Activated naive CD8-positive, alpha-beta T cell treated with anti-CD3 and anti-CD28 coated beads, Interleukin-2, amount 50 U/mL, for 24 hours (primary cell): Measurements from ENCODE around the gene CDH23.
A peak's percentile ranks its signal among the peaks of the same experiment; 100 is the strongest.

ENCODE experiments used
- ATAC-seq: fragments of 150-1000 bp; cut with Tn5 transposase; one replicate; pipeline ENCODE4 v1.10.0; 2021
- DNase-seq: peaks from one replicate; pipeline ENCODE4 v3.0.0; 2021
- H3K27ac Mint-ChIP-seq: one replicate; pipeline ENCODE4 v1.8.0; 2021; ENCODE audit warnings: mild to moderate bottlenecking, mixed read lengths
- H3K27me3 Mint-ChIP-seq: one replicate; pipeline ENCODE4 v1.8.0; 2021; ENCODE audit warnings: mixed read lengths
- H3K36me3 Mint-ChIP-seq: one replicate; pipeline ENCODE4 v1.8.0; 2021; ENCODE audit warnings: low read depth, mixed read lengths
- H3K4me1 Mint-ChIP-seq: one replicate; pipeline ENCODE4 v1.8.0; 2021; ENCODE audit warnings: mixed read lengths
- H3K4me3 Mint-ChIP-seq: one replicate; pipeline ENCODE4 v1.8.0; 2021; ENCODE audit warnings: mild to moderate bottlenecking, moderate library complexity, mixed read lengths
- H3K9me3 Mint-ChIP-seq: one replicate; pipeline ENCODE4 v1.8.0; 2021; ENCODE audit warnings: mixed read lengths

CDH23 gene

DNA sequence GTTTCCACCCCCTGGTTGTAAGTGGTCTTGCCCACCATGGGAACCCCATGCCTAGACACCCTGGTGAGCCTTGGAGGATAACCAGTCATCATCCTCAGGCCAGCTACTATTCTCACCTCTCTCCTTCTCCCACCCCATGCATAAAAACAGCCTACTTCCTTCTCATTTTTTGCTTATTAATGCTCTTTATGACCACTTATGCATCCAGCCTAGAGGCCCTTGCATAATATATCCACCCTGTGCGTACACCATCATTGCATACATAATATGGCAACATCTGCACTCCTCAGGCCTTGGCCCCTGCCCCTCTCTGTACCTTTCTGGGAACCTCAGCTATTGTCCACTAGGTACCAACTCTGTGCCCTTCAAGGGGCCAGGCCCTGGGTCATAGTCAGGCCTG is 91.0 kb downstream of the CDH23 start:
- ATAC-seq (no peak), DNase-seq (no peak)
- no peak overlapping the region for H3K4me3 Mint-ChIP-seq

DNA sequence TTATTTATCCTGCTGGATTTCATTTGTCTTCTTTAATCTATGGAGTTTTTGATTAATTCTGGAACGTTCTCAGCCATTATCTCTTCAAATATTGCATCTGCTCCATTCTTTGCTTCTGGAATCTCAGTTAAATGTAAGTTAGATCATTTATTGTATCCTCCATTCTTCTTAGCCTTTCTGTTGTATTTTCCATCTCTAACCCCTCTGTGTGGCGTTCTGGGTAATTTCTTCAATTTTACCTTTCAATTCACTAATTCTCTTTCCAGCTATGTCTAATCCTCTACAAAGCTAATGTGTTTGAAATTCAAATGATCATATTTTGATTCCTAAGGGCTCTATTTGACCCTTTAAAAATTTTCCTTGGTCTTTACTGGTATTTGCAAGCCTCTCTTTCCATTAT is 92.4 kb downstream of the CDH23 start:
- H3K4me3 Mint-ChIP-seq: no peak overlapping the region

More for the DNA sequence above, 91.0 kb downstream of the CDH23 start:
- no peak overlapping the region for H3K27ac Mint-ChIP-seq
- peaks cover 13% of the 10 kb centered on the region for H3K9me3 Mint-ChIP-seq
- no peaks in the 10 kb centered on the region for H3K27me3 Mint-ChIP-seq
- H3K36me3 Mint-ChIP-seq: peaks cover 4% of the 10 kb centered on the region
- H3K4me1 Mint-ChIP-seq: peaks cover 3% of the 10 kb centered on the region

DNA sequence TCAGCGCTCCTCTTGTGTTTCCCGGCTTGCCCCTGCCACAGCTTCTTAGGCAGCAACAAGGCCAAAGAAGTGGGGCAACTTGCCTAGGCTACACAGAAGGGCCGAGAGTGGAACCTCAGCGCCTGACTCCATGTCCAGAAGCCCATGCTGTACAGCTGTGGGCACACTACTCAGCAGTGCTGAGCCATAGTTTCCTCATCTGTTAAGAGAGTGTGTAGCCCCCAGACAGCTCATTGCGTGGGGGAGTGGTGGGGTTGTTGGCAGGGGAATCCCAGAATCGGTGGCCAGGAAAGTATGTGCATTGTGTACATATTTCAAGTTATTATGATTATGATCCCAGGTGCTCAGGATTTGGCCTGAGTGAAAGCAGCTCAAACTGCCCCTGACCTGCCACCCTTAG is 96.2 kb downstream of the CDH23 start:
- Mint-ChIP-seq H3K9me3 (peaks cover 13% of the 10 kb centered on the region), H3K4me1 (peaks cover 29% of the 10 kb centered on the region), H3K27me3 (peaks cover 2% of the 10 kb centered on the region), H3K4me3 (peak overlapping the region; percentile 20), H3K27ac (peak overlapping the region; percentile 3), H3K36me3 (peaks cover 4% of the 10 kb centered on the region)
- DNase-seq: peak; percentile 32
- peak; percentile 88 for ATAC-seq

More for the DNA sequence above, 92.4 kb downstream of the CDH23 start:
- Mint-ChIP-seq H3K36me3 (peaks cover 4% of the 10 kb centered on the region), H3K4me1 (peaks cover 17% of the 10 kb centered on the region), H3K9me3 (peaks cover 13% of the 10 kb centered on the region), H3K27ac (no peak overlapping the region), H3K27me3 (no peaks in the 10 kb centered on the region)
- no peak for ATAC-seq
- DNase-seq: no peak

DNA sequence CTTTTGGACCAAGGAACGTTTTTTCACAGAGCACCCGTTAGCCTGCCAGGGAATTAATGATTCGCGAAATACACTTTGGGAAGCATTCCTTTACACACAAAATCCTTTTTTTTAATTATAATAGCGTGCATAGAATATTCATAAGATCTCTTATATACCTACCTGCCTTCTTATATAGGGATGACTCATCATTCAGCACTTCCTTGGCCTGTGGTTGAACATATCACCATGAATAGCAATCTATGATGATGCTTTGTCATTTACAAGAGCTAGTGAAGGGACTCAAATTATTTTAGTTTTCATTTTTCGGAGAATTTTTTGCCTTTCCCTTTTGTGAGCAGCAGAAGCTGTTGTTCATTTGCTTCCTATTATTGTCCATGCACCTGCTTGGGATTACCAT is 97.0 kb downstream of the CDH23 start:
- peaks cover 29% of the 10 kb centered on the region for H3K4me1 Mint-ChIP-seq
- H3K27ac Mint-ChIP-seq: peak overlapping the region; percentile 3
- DNase-seq (no peak), ATAC-seq (peak; percentile 76)
- no peak overlapping the region for H3K4me3 Mint-ChIP-seq
- H3K9me3 Mint-ChIP-seq: peaks cover 12% of the 10 kb centered on the region
- peaks cover 4% of the 10 kb centered on the region for H3K36me3 Mint-ChIP-seq
- H3K27me3 Mint-ChIP-seq: peaks cover 3% of the 10 kb centered on the region

DNA sequence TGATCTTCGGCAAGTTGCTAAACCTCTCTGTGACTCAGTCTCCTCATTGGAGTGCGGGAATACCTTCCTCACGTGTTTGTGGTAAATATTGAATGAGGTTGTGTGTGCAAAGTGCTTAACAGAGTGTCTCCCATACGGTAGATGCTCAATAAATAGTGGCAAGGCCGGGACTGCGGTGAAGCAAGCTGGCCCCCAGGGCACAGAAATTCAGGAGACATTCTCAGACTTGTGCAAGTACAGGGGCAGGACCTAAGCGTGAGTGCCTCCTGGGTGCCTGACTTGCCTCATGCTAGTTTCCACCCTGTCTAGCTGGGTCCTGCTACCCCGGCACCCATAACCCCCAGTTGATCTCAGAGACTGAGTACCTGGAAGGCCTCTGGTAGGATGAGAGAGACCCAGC is 97.8 kb downstream of the CDH23 start:
- no peak for ATAC-seq
- Mint-ChIP-seq H3K4me3 (no peak overlapping the region), H3K36me3 (no peaks in the 10 kb centered on the region), H3K27ac (peak overlapping the region; percentile 3), H3K4me1 (peaks cover 29% of the 10 kb centered on the region), H3K27me3 (peaks cover 3% of the 10 kb centered on the region), H3K9me3 (peaks cover 5% of the 10 kb centered on the region)
- DNase-seq: no peak

DNA sequence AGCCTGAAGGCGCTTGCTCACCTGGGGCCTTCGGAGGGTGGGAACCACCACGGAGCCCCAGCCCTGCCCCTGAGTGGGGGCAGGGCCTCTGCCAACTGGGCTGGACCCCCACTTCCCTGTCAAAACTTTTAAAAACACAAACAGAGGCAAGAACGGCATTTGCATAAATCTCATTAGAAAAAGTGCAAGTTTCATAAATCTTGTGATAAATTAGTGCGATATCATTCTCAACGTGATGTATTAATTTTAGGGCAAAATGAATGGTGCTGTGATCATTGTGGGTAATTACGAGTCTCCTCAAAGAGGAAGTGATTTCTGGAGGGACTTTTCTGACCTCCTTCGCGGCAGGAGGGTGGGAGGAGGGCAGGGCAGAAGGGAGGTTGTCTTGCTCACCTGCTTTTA is 98.3 kb downstream of the CDH23 start:
- ATAC-seq: no peak
- DNase-seq: peak; percentile 20
- Mint-ChIP-seq H3K27me3 (peaks cover 3% of the 10 kb centered on the region), H3K9me3 (no peaks in the 10 kb centered on the region), H3K27ac (no peak overlapping the region), H3K4me1 (peaks cover 29% of the 10 kb centered on the region), H3K4me3 (no peak overlapping the region), H3K36me3 (no peaks in the 10 kb centered on the region)

DNA sequence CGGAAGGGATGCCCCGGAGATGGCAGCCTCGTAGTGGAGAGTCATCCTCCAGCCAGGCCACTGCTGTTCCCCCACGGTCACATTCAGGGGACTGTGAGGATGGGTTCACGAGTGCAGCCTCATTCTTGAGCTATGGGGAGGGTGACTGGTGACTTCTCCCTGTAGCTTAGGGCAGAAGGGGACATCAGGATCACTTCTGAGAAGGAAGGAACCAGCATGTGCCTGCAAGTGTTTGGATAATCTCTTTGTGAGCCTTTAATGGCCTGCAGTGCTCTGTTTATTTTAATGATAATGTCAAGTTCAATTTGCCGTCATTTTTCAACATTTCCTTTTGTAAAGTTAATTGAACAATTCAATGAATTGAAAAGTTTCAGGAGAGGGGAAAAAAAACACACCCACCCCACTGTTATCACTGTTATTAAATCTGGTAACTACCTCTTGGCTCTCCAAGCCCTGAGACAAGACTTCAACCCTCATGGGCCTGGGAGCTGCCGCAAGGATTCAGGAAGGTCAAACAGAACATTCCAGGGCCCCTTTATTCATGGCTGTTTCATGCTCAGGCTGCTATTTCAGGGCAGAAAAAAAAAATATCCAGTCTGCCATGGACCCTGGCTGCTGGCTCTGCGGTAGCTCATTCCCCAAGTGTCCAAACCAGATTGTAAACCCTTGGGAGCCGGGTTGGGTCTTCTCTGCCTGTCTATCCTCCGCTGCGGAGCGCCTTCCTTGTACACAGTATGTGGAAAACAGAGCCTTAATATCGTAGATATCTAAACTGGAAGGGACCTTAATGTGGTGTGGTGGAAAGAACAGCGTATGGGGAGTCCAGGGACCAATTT is 100.4 kb downstream of the CDH23 start:
- no peaks in the 10 kb centered on the region for H3K36me3 Mint-ChIP-seq
- peaks cover 29% of the 10 kb centered on the region for H3K4me1 Mint-ChIP-seq
- H3K27ac Mint-ChIP-seq: no peak overlapping the region
- no peak for ATAC-seq
- H3K27me3 Mint-ChIP-seq: peaks cover 3% of the 10 kb centered on the region
- H3K9me3 Mint-ChIP-seq: no peaks in the 10 kb centered on the region
- no peak for DNase-seq
- H3K4me3 Mint-ChIP-seq: no peak overlapping the region

DNA sequence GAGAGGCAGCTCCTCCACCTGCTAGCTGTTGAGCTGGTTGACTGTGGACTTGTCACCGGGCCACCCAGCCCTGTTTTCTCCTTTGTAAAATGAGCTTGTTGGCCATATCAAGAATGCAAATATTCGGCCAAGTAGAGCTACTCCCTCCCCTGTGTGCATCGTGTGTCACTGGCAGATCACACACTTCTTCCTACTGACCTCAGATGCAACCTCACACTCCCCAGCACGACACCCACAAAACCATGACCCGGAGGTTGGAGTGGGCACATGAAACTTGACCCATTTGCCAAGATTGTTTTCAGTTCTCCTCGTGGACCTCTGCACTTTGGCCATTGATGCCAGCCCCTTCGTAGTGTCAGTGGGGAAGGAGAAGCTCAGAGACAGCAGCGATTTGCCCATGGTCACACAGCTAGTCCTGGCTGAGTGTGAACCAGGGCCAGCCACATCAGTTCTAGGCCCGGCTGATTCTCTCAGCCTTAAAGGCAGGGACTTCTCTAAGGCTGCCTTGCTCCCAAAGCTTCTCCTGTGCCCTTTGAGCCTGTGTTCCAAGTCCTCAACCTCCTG is 101.1 kb downstream of the CDH23 start:
- ATAC-seq (no peak), DNase-seq (no peak)
- H3K36me3 Mint-ChIP-seq: no peaks in the 10 kb centered on the region
- H3K4me1 Mint-ChIP-seq: peaks cover 25% of the 10 kb centered on the region
- no peak overlapping the region for H3K27ac Mint-ChIP-seq
- H3K27me3 Mint-ChIP-seq: peaks cover 3% of the 10 kb centered on the region
- H3K9me3 Mint-ChIP-seq: no peaks in the 10 kb centered on the region
- no peak overlapping the region for H3K4me3 Mint-ChIP-seq

DNA sequence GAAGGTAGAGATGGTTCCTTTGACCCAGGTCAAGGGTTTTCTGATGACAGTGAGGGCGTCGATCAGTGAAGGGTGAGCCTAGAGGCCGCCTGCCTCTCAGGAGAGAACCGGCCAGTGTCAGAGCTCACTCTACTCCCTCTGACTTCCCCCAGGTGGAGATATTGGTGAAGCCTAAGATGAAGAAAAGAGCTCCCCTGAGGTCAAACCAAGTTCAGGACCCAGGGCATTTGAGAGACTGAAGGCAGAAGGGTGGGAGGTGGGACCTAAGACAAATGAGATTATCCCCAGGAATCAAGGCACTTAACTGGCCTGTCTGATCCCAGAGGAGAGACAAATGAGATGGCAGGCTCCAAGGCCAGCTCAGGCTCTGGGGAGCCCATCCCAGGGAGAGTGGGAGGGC is 104.7 kb downstream of the CDH23 start:
- Mint-ChIP-seq H3K27me3 (peaks cover 3% of the 10 kb centered on the region), H3K4me3 (no peak overlapping the region), H3K4me1 (no peaks in the 10 kb centered on the region), H3K9me3 (no peaks in the 10 kb centered on the region), H3K36me3 (no peaks in the 10 kb centered on the region), H3K27ac (no peak overlapping the region)
- no peak for ATAC-seq
- DNase-seq: no peak

DNA sequence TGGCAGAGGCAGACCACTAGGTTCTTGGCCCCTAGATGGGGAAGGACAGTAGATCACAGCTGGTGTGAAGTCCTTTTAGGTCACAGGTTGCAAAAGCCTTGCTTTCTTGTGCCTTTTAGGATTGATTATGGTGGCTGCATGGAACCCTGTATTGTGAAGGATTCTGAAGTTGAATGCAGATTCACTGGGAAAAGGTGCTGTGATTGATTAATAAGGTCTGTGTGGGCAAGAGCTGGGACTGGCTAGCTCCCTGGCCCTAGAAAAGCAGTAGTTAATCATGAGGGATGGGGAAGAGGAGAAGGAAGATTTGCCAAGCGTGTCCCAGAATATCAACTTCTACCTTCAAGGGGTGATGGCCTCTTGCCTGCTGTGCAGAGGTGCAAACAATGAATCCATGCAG is 105.5 kb downstream of the CDH23 start:
- DNase-seq (no peak), ATAC-seq (no peak)
- H3K9me3 Mint-ChIP-seq: no peaks in the 10 kb centered on the region
- no peak overlapping the region for H3K27ac Mint-ChIP-seq
- H3K4me3 Mint-ChIP-seq: no peak overlapping the region
- H3K4me1 Mint-ChIP-seq: no peaks in the 10 kb centered on the region
- H3K27me3 Mint-ChIP-seq: peaks cover 3% of the 10 kb centered on the region
- no peaks in the 10 kb centered on the region for H3K36me3 Mint-ChIP-seq

DNA sequence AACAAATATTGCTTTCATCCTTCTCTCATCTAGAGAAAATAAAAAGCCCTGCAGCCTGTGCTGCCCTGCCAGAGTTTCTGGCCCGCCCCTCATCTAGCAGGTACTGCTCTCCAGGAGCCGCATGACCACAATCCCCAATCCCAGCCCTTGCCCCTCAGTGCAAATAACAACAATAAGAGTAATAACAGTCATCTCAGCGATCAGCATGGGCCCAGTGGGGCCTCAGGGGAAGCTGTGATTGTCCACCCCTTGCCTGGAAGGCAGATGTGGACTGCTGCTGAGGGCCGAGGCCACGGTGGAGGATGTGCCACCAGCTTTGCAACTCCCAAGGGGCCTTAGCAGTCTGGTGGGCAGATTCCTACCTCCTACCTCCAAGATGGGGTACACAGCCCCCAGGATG is 106.1 kb downstream of the CDH23 start:
- ATAC-seq: no peak
- no peak for DNase-seq
- peaks cover 1% of the 10 kb centered on the region for H3K27me3 Mint-ChIP-seq

DNA sequence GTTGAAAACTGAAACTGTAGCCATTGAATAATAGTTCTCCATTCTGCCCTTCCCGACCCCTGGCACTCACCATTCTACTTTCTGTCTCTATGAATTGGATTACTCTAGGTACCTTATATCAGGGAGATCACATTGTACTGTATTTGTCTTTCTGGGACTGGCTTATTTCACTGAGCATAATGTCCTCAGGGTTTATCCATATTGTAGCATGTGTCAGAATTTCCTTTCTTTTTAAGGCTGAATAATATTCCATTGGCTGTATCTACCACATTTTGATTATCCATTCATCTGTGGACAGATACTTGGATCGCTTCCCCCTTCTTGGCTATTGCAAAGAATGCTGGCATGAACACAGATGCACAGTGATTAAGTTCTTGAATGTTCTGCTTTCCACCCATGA is 107.4 kb downstream of the CDH23 start:
- ATAC-seq: no peak
- H3K36me3 Mint-ChIP-seq: no peaks in the 10 kb centered on the region
- H3K27ac Mint-ChIP-seq: no peak overlapping the region
- no peak overlapping the region for H3K4me3 Mint-ChIP-seq
- no peak for DNase-seq
- H3K9me3 Mint-ChIP-seq: no peaks in the 10 kb centered on the region
- no peaks in the 10 kb centered on the region for H3K27me3 Mint-ChIP-seq
- no peaks in the 10 kb centered on the region for H3K4me1 Mint-ChIP-seq

More for the DNA sequence above, 106.1 kb downstream of the CDH23 start:
- Mint-ChIP-seq H3K4me1 (no peaks in the 10 kb centered on the region), H3K36me3 (no peaks in the 10 kb centered on the region), H3K9me3 (no peaks in the 10 kb centered on the region), H3K4me3 (no peak overlapping the region), H3K27ac (no peak overlapping the region)

DNA sequence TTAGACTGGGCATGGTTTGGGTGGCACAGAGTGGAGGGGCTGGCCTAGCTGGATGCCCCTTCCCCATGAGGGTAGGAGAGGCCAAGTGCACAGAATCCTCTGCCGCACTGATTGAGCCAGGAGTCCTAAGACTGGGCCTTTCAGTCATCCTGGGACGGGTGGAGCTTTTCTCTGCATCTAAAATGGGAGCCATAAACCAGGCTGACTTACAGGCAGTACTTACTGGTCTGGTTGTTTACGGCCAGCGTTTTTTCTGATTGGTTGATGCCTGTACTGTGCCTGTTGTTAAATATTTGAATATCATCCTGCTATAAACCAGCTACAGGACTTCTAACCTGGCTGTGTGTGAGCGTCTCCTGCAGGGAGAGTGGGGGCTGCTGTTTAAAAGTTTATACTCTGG is 107.8 kb downstream of the CDH23 start:
- no peak overlapping the region for H3K27ac Mint-ChIP-seq
- ATAC-seq: no peak
- H3K9me3 Mint-ChIP-seq: no peaks in the 10 kb centered on the region
- no peak for DNase-seq
- H3K36me3 Mint-ChIP-seq: no peaks in the 10 kb centered on the region
- H3K4me3 Mint-ChIP-seq: no peak overlapping the region
- H3K4me1 Mint-ChIP-seq: no peaks in the 10 kb centered on the region
- no peaks in the 10 kb centered on the region for H3K27me3 Mint-ChIP-seq

DNA sequence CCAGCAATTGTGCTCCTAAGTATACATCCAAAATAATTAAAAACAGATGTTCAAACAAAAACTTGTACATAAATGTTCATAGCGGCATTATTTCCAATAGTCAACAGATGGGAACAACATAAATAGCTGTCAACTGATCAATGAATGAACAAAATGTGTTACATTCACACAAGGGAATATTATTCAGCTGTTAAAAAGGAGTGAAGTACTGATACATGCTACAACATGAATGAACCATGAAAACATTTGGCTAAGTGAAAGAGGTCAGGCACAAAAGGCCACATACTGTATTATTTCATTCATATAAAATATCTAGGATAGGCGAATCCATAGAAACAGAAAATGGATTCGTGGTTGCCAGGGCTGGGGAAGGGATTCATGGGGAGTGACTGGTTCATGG is 109.1 kb downstream of the CDH23 start:
- Mint-ChIP-seq H3K27ac (no peak overlapping the region), H3K9me3 (no peaks in the 10 kb centered on the region), H3K36me3 (no peaks in the 10 kb centered on the region), H3K27me3 (no peaks in the 10 kb centered on the region), H3K4me1 (no peaks in the 10 kb centered on the region), H3K4me3 (no peak overlapping the region)
- no peak for DNase-seq
- no peak for ATAC-seq

DNA sequence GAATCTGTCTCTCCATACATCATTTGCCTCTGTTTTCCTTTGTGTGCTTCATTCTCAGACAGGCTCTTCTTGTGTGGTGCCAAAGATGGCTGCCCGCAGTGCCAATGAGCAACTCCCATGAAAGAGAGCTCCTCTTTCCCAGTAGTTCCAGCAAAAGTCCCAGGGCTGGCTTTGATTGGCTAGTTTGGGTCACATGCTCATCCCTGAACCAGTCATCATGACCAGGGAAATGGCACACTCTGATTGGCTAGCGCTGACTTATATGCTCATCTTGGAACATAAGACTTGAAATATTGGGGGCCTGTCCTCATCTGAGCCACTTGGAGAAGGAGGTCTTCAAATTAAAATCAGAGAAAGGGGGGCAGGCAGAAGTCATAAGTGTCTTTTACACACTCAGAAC is 112.7 kb downstream of the CDH23 start:
- no peaks in the 10 kb centered on the region for H3K4me1 Mint-ChIP-seq
- DNase-seq (no peak), ATAC-seq (no peak)
- no peaks in the 10 kb centered on the region for H3K27me3 Mint-ChIP-seq
- H3K27ac Mint-ChIP-seq: no peak overlapping the region
- H3K9me3 Mint-ChIP-seq: no peaks in the 10 kb centered on the region
- no peak overlapping the region for H3K4me3 Mint-ChIP-seq
- H3K36me3 Mint-ChIP-seq: no peaks in the 10 kb centered on the region
